Activated CD4-positive, alpha-beta T cell treated with anti-CD3 and anti-CD28 coated beads, Interleukin-2, amount 50 U/mL, for 48 hours (primary cell): ENCODE measurements around the gene LRRC26.
A peak's percentile ranks its signal among the peaks of the same experiment; 100 is the strongest.
"Not testable (repeated sequence)": the region's sequence is repeated elsewhere in the genome, so short reads cannot be mapped to it uniquely, and the experiment has no call there.

Source experiments
- DNase-seq, 2 experiments: peaks; one replicate each; pipeline ENCODE4 v3.0.0-alpha.2; 2020

Gene LRRC26

GRCh38 chr9:137134191-137134590, 35.7 kb downstream of the LRRC26 start:
- no peak for DNase-seq

- DNase-seq, result peak in 1 of 2 experiments; percentile 28
Measured at GRCh38 chr9:137130176-137130755, 39.6 kb downstream of the LRRC26 start.

- peak; percentile 88 to 91 for DNase-seq
Measured at GRCh38 chr9:137129456-137130175, 40.2 kb downstream of the LRRC26 start.

DNA sequence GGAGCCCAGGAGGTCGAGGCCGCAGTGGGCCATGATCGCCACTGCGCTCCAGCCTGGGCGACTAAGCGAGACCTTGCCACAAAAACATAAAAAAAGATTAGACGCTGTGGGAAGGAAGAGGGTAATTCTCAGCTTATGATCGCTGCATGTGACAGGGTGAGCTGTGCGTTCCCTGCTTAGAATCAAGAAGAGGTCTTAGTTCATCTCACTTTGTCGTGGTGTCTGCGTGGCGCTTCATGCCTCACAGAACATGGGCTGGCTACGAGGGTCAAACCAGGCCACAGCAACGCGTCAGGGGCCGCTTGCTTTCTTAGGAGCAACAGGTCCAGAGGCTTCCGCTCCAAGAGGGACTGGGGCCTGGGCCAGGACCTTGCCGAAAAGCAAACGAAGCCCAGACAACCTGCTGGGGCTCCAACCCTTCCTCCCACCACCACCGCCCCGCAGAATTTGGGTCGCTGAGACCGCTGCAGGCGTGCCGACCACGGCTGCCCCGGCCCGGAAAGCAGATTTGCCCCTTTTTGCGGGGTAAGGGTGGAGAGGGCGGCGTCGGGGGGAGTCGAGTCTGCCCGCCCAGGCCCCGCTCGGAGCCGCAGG, 40.9 kb downstream of the LRRC26 start:
- DNase-seq, result peak in 1 of 2 experiments; percentile 38

DNA sequence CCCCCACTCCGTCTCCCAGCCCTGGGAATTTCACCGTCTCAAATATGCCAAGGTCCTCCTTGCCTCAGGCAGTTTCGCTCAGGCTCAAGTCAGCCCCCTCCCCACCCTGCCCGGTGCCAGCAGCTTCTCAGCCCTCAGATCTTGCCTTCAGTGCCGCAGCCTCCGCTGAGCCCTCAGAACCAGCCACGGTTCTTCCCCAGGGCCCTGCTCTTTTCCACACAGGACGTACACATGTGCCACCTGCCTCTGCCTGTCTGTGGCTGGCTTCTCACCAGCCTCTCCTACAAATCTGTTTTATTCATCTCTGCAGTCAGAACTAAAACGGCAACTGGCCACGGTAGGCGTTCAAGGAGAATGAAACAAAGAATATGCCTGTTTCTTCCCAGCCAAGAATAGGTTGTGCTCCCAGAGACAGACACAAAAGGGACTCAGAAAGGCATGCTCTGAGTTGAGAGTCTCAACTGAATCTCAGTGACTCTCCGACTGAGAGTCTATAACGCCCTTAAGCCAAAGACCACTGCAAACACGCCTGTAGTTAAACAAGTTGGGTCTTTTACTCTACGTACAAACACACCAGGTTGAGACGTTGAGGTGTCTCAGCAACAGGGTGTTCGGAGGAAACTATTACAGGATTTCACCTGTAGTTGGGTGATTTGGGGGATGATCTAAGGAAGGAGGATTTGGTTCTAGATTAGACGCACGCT, 41.5 kb downstream of the LRRC26 start:
- DNase-seq, result peak; percentile 35 to 56

- peak; percentile 40 to 50 for DNase-seq
Measured at GRCh38 chr9:137127301-137128157, 42.3 kb downstream of the LRRC26 start.

DNA sequence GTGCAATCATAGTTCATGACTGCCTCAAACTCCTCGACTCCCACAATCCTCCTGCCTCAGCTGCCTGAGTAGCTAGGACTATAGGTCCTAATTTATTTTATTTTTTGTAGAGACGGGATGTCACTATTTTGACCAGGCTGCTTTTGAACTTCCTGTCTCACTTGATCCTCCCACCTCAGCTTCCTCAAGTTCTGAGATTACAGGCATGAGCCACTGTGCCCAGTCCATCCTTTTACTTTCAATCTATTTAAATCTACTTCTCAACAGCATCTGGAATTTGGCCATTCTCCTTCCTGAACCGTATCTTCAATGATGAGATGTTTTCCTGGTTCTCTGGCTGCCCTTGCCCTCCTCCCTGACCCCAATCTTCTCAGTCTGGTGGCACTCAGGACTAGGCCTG, 43.1 kb downstream of the LRRC26 start:
- no peak for DNase-seq

DNA sequence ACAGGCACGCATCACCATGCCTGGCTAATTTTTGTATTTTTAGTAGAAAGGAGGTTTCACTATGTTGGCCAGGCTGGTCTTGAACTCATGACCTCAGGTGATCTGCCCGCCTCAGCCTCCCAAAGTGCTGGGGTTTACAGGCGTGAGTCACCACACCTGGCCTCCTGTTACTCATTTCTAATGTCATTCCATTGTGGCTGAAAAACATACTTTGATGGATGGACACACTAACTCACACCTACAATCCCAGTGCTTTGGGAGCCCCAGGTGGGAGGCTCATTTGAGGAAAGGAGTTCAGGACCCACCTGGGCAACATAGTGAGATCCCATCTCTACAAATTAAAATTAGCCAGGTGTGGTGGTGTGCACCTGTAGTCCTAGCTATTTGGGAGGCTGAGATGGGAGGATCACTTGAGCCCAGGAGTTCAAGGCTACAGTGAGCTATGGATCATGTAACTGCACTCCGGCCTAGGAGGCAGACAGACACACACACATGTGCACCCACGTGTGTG, 45.8 kb downstream of the LRRC26 start:
- not testable (repeated sequence) for DNase-seq

- no peak for DNase-seq
Measured at GRCh38 chr9:137123468-137123837, 46.4 kb downstream of the LRRC26 start.

- DNase-seq, result not testable (repeated sequence)
Measured at GRCh38 chr9:137122796-137123467, 46.9 kb downstream of the LRRC26 start.

DNA sequence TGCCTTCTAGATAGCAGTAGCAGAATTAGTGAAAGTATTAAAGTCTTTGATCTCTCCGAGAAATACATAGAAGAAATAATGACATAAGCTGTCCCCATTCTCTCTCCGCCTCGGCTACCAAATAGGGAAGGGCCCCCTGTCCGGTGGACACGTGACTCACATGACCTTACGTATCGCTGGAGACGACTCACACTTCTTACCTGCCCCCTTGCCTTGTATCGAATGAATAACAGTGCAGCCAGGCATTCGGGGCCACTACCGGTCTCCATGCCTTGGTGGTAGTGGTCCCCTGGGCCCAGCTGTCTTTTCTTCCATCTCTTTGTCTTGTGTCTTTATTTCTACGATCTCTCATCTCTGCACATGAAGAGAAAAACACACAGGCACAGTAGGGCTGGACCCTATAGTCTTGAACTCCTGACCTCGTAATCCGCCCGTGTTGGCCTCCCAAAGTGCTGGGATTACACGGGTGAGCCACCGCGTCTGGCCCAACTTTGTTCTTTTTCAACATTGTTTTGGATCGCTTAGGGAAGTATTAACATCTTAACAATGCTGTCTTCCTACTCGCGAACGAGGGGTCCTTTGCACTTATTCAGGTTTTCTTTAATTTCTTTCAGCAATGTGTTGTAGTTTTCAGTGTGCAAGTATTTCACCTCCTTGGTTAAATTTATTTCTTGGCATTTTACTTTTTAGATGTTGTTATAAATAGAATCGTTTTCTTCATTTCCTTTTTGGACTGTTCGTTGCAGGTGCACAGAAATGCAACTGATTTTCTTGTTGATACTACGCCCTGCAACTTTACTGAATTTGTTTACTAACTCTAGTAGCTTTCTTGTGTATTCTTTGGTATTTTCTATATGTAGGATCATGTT, 47.7 kb downstream of the LRRC26 start:
- DNase-seq, result not testable (repeated sequence)
